C4-2B (cell line): ENCODE data around the gene PTGR1.

Source experiments
- CTCF ChIP-seq: fragments of 450-650 bp; conservative IDR thresholded peaks from 2 replicates; pipeline ENCODE4 v1.5.1; 2017; ENCODE audit warnings: mild to moderate bottlenecking
- ZFX ChIP-seq: fragments of 450-650 bp; IDR thresholded peaks from 2 replicates; pipeline ENCODE4 v1.6.1; 2017

- no peak for TF ChIP-seq CTCF
- no peak for TF ChIP-seq ZFX
These were observed 66.2 kb downstream of the PTGR1 start for GRCh38 chr9:111533099-111533790.
